Vagina (tissue), 2 donors: ENCODE data around the gene SHISA5.

Source experiments
- POLR2A ChIP-seq, 2 donors: fragments of 450-650 bp; IDR thresholded peaks; one replicate each; pipeline ENCODE4 v1.6.1; 2017; ENCODE audit warnings: antibody characterized with exemption in 2 of 2, mild to moderate bottlenecking in 2 of 2, moderate library complexity in 2 of 2
- POLR2AphosphoS5 ChIP-seq, 2 donors: sonication (generic); formaldehyde crosslinking; IDR thresholded peaks; one replicate each; pipeline ENCODE4 v1.9.0; 2017; ENCODE audit warnings: antibody characterized with exemption in 2 of 2, mild to moderate bottlenecking in 2 of 2, low read depth in 1 of 2; ENCODE audit not compliant: insufficient read depth in 1 of 2
- TF ChIP-seq, protein P1 (sequence below), 3 experiments: fragments of 450-650 bp in 2 of 3; fragments of 200-600 bp in 1 of 3; sonication (generic) in 1 of 3; IDR thresholded peaks; one replicate each; pipeline ENCODE4 v1.5.1; 2017 to 2019; ENCODE audit warnings: antibody characterized with exemption in 3 of 3, mild to moderate bottlenecking in 2 of 3, moderate library complexity in 2 of 3

DNA sequence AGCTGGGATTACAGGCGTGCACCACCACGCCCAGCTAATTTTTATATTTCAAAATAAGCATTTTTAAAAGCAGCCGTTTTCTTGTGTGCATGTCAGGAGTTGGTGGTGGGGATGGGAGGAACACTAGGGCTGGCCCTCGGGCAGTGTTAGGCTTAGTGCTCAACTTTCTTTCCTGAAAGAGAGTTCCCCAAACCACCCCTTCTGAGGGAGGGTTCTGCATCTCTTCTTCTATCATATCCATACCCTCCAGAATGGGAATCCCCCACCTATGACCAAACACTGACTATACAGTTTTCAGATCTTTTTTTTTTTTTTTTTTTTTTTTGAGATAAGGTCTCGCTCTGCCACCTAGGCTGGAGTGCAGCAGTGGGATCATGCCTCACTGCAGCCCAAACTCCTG is 40.2 kb upstream of the SHISA5 start:
- TF ChIP-seq POLR2A (IDR thresholded peaks at IDR 0.05) (no peak), POLR2AphosphoS5 (IDR thresholded peaks at IDR 0.05; ENCODE audit: insufficient read depth in 1 of 2, low read depth in 1 of 2) (no peak)
- TF ChIP-seq, protein P1, sequence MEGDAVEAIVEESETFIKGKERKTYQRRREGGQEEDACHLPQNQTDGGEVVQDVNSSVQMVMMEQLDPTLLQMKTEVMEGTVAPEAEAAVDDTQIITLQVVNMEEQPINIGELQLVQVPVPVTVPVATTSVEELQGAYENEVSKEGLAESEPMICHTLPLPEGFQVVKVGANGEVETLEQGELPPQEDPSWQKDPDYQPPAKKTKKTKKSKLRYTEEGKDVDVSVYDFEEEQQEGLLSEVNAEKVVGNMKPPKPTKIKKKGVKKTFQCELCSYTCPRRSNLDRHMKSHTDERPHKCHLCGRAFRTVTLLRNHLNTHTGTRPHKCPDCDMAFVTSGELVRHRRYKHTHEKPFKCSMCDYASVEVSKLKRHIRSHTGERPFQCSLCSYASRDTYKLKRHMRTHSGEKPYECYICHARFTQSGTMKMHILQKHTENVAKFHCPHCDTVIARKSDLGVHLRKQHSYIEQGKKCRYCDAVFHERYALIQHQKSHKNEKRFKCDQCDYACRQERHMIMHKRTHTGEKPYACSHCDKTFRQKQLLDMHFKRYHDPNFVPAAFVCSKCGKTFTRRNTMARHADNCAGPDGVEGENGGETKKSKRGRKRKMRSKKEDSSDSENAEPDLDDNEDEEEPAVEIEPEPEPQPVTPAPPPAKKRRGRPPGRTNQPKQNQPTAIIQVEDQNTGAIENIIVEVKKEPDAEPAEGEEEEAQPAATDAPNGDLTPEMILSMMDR (IDR thresholded peaks at IDR 0.05): no peak
